ENCODE data around the gene TREML4. TPM values are rescaled to one million over a fixed set of nuclear protein-coding genes. Genes with fewer than 3 reads are reported as not detected.

The TREML4 gene
- total RNA-seq, 1 donor from 2014 or later = not detected

- no peak for DNase-seq (ENCODE audit: low read depth, low spot score)
Measured at GRCh38 chr6:41284726-41285125, 56.6 kb downstream of the TREML4 start.

GRCh38 chr6:41286544-41287346, 58.6 kb downstream of the TREML4 start, which contains the start of gene TREM1:
Gene TREM1, minus strand, starts transcription at chr6:41286682. Its CDS starts 27 bp downstream, at chr6:41286655.
- DNase-seq (ENCODE audit: low read depth, low spot score) = no peak

GRCh38 chr6:41288030-41288753, 60.0 kb downstream of the TREML4 start:
- no peak for DNase-seq (ENCODE audit: low read depth, low spot score)

Other genes with a start within 250 kb of the TREML4 start
- gene UNC5CL, start 189.1 kb upstream of the TREML4 start, total RNA-seq = 0.04 and 0.07 TPM in 2 replicates
- gene TSPO2, start 185.9 kb upstream of the TREML4 start, total RNA-seq = not detected in 2 replicates
- not detected in 2 replicates for gene APOBEC2, start 175.1 kb upstream of the TREML4 start, total RNA-seq
- 6.2 and 9.7 TPM in 2 replicates for gene OARD1, start 156.0 kb upstream of the TREML4 start, total RNA-seq
- 19.2 and 19.3 TPM in 2 replicates for gene NFYA, start 155.4 kb upstream of the TREML4 start, total RNA-seq
- not detected in 2 replicates for gene TREML1, start 74.0 kb upstream of the TREML4 start, total RNA-seq
- not detected in 2 replicates for gene TREM2, start 65.2 kb upstream of the TREML4 start, total RNA-seq
- not detected in 2 replicates for gene TREML2, start 27.2 kb upstream of the TREML4 start, total RNA-seq
- gene TREM1, start 58.3 kb downstream of the TREML4 start, total RNA-seq = not detected in 2 replicates
- not detected in 2 replicates for gene NCR2, start 107.3 kb downstream of the TREML4 start, total RNA-seq